ENCODE results near the gene ACOX2.
A peak's percentile ranks its signal among the peaks of the same experiment; 100 is the strongest.
"Not testable (repeated sequence)": the region's sequence is repeated elsewhere in the genome, so short reads cannot be mapped to it uniquely, and the experiment has no call there.

The ACOX2 gene

GRCh38 chr3:58537412-58538301 is 667 bp upstream of the ACOX2 start:
- DNase-seq (ENCODE audit: low spot score in 2 of 2), result no peak
- H3K4me3 ChIP-seq, result no peak overlapping the region
- no peaks in the 10 kb centered on the region for H3K36me3 ChIP-seq (replicated peaks)
- H3K4me1 ChIP-seq, result no peaks in the 10 kb centered on the region
- in situ Hi-C loops (cut with MboI; ENCODE audit: low sequenced_read_pairs), result loop anchor here (25.0 kb wide), 1 partner anchor 350 kb away; no protein-coding TSS in a partner anchor
- H3K9me3 ChIP-seq, result no peaks in the 10 kb centered on the region
- no peaks in the 10 kb centered on the region for H3K27me3 ChIP-seq (ENCODE audit: low read depth)

DNA sequence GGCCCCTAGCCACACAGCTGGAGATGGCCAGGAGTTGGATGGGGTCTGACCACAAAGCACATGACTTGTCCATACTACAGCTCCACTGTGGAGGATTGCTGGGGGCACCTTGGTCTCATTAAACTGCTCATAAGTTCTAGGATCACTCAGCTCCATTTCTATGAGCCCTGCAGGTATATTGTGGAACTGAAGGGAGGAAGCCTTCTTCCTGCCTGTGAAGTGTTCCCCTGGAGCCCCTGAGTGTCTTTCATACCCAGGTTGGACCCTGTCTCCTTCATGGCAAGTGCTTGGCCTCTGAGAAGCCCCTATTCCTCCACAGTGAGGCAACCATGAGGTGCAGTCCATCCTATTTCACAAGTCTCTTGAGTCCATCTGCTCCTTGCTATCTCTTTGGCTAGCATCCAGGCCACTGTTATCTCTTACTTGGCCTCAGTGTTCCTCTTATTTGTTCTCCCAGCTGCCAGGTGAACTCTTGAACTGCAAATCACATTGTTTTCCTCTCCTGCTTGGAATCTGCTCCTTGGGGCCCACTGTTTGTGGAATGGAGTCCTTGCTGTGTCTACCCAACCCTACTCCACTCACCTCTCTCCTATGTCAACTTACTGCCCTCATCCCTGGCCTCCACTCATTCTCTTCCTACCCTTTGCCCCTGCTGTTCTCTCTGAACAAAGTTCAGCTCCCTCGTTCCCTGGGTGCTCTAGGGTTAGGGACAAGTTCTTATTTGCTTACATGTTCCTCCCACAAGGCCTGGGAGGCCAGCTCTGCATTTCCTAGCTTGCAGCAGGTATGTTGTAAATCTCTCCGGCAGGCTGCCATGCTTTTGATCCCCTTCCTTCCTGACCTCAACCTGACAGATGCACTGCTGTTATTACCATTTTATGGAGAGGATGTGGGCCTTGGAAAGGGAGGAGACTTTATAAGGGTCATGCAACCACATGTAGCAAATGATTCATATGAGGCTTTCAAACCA is 1.2 kb downstream of the ACOX2 start:
- no peak overlapping the region for H3K4me3 ChIP-seq
- no peaks in the 10 kb centered on the region for H3K4me1 ChIP-seq
- no peak for DNase-seq (ENCODE audit: low spot score in 2 of 2)

DNA sequence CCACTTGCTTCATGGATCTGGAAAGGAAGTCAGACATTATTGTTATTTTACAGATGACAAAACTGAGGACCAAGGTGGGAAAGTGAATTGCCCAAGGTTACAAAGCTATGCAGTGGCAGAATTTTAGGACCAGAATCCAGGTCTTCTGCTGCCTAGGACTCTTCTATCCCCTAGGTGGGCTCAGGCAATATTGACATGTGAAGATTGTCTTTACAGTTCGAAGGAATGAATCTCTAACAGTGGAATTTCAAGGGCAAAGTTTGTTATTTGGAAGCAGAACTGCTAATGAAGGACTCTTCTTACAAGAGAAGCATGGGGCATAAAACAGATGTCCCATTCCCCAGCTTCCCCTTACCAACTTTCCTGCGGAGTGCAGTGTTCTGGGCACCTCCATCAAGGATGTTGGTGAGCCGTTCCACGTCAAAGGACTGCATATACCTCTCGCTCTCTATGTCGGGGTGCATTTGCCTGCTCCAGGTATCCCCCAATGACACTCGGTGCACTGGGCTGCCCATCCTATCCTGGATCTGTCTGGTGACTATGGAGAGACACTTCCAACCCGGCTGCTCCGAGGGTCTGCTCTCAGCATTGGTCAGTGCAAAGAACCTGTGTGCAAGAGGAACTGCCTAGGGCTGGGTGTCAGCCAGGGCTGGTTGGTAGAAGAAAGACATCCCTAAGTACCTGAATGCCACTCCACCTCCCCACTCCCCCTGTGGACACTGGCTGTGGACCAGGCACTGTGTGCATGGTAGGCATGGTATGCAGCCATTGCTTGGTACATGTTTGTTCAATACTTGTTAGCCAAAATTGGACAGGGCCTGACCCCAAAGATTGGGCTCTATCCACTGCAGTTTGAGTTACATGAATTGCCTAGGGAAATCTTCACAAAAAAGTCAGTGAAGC is 2.1 kb downstream of the ACOX2 start:
- no peaks in the 10 kb centered on the region for H3K27me3 ChIP-seq (ENCODE audit: low read depth)
- no peaks in the 10 kb centered on the region for H3K36me3 ChIP-seq (replicated peaks)
- no peak for DNase-seq (ENCODE audit: low spot score in 2 of 2)
- no peaks in the 10 kb centered on the region for H3K4me1 ChIP-seq
- no peaks in the 10 kb centered on the region for H3K9me3 ChIP-seq
- H3K4me3 ChIP-seq, result no peak overlapping the region
- in situ Hi-C loops (cut with MboI; ENCODE audit: low sequenced_read_pairs), result loop anchor here (25.0 kb wide), 1 partner anchor 348 kb away; no protein-coding TSS in a partner anchor

More for the DNA sequence above, 1.2 kb downstream of the ACOX2 start:
- H3K9me3 ChIP-seq, result no peaks in the 10 kb centered on the region
- no peaks in the 10 kb centered on the region for H3K27me3 ChIP-seq (ENCODE audit: low read depth)
- no peaks in the 10 kb centered on the region for H3K36me3 ChIP-seq (replicated peaks)
- in situ Hi-C loops (cut with MboI; ENCODE audit: low sequenced_read_pairs), result loop anchor here (25.0 kb wide), 1 partner anchor 349 kb away; no protein-coding TSS in a partner anchor

- Histone ChIP-seq H3K27me3 (ENCODE audit: low read depth) (no peaks in the 10 kb centered on the region), H3K4me3 (no peak overlapping the region), H3K4me1 (no peaks in the 10 kb centered on the region), H3K36me3 (replicated peaks) (no peaks in the 10 kb centered on the region), H3K9me3 (no peaks in the 10 kb centered on the region)
- in situ Hi-C loops (cut with MboI; ENCODE audit: low sequenced_read_pairs), result loop anchor here (25.0 kb wide), 1 partner anchor 346 kb away; no protein-coding TSS in a partner anchor
- peak; percentile 57 to 83 for DNase-seq (ENCODE audit: low spot score in 2 of 2)
These were observed 4.2 kb downstream of the ACOX2 start for GRCh38 chr3:58532794-58533220.

DNA sequence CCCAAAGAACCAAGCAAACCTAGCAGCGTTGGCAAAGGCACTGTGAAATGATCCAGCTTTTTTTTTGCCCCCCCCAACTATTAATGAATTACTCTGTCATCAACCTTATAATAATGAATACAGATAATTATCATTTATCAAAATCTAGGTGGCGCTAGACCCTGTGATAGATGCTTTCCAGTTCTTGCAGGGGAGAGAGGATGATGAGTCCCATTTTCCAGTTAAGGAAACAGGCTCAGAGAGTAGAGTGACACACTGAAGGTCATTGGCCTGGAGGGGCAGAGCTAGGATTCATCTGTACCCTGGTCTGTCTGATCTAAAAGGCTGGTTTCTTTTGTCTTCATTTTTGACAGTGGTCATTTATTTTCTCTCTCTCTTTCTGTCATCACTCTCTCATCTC is 5.0 kb downstream of the ACOX2 start:
- in situ Hi-C loops (cut with MboI; ENCODE audit: low sequenced_read_pairs), result loop anchor here (25.0 kb wide), 1 partner anchor 345 kb away; no protein-coding TSS in a partner anchor
- Histone ChIP-seq H3K9me3 (no peaks in the 10 kb centered on the region), H3K36me3 (replicated peaks) (no peaks in the 10 kb centered on the region), H3K4me3 (no peak overlapping the region), H3K4me1 (no peaks in the 10 kb centered on the region), H3K27me3 (ENCODE audit: low read depth) (no peaks in the 10 kb centered on the region)
- DNase-seq (ENCODE audit: low spot score in 2 of 2), result peak in 1 of 2 experiments; percentile 26

DNA sequence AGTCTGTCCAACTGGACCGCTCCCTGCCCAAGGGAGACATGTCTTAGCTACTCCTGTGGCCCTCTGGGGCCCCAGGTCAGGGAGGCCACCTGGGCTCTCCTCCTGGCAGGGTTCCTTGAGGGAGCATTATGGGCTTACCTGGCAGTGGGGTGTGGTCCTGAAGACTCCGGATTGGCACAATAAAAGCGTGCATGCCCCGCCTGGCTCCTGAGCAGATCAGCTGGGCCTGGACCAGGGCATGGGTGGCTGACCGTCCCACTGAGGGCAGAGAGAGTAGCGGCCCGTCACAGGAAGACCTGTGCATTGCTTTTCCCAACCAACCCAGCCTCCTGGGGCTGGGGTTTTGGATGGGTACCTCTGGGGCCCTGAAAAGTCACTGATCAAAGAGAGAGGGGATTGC is 5.4 kb downstream of the ACOX2 start:
- H3K36me3 ChIP-seq (replicated peaks), result no peaks in the 10 kb centered on the region
- no peak for DNase-seq (ENCODE audit: low spot score in 2 of 2)
- H3K27me3 ChIP-seq (ENCODE audit: low read depth), result no peaks in the 10 kb centered on the region
- in situ Hi-C loops (cut with MboI; ENCODE audit: low sequenced_read_pairs), result loop anchor here (25.0 kb wide), 1 partner anchor 344 kb away; no protein-coding TSS in a partner anchor
- no peaks in the 10 kb centered on the region for H3K4me1 ChIP-seq
- H3K4me3 ChIP-seq, result no peak overlapping the region
- no peaks in the 10 kb centered on the region for H3K9me3 ChIP-seq

DNA sequence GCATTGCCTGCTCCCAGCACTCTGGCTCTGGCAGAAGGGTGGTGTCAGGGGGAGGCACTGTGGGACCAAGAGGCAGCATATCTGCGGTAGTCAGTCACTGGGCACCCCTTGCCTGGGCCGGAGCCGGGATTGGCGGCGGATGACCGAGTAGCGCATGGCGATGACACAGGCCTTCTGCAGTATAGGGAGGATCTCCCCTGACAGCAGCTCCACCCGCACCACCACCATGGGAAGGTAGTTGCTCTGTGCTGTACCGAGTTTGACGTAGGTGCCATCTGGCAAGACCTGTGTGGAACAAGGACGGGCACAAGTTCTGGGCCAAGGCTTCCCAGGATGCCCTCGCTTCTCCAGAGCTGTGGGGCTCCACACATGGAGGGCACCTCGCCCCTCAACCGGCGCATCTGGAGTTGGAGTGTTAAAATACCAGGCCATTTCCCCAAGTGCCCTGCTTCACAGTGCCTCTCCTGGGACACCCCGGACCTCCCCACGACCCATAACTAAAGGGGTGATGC is 6.6 kb downstream of the ACOX2 start:
- in situ Hi-C loops (cut with MboI; ENCODE audit: low sequenced_read_pairs), result loop anchor here (25.0 kb wide), 1 partner anchor 343 kb away; no protein-coding TSS in a partner anchor
- DNase-seq (ENCODE audit: low spot score in 2 of 2), result no peak
- no peaks in the 10 kb centered on the region for H3K9me3 ChIP-seq

GRCh38 chr3:58529516-58530353 is 7.3 kb downstream of the ACOX2 start:
- Histone ChIP-seq H3K4me3 (no peak overlapping the region), H3K4me1 (no peaks in the 10 kb centered on the region), H3K9me3 (no peaks in the 10 kb centered on the region), H3K27me3 (ENCODE audit: low read depth) (no peaks in the 10 kb centered on the region), H3K36me3 (replicated peaks) (no peaks in the 10 kb centered on the region)
- in situ Hi-C loops (cut with MboI; ENCODE audit: low sequenced_read_pairs), result loop anchor here (25.0 kb wide), 1 partner anchor 342 kb away; no protein-coding TSS in a partner anchor
- peak; percentile 21 to 79 for DNase-seq (ENCODE audit: low spot score in 2 of 2)

More for the DNA sequence above, 6.6 kb downstream of the ACOX2 start:
- H3K4me3 ChIP-seq, result no peak overlapping the region
- no peaks in the 10 kb centered on the region for H3K27me3 ChIP-seq (ENCODE audit: low read depth)
- no peaks in the 10 kb centered on the region for H3K36me3 ChIP-seq (replicated peaks)
- no peaks in the 10 kb centered on the region for H3K4me1 ChIP-seq

- no peak for DNase-seq (ENCODE audit: low spot score in 2 of 2)
- no peak overlapping the region for H3K4me3 ChIP-seq
- no peaks in the 10 kb centered on the region for H3K9me3 ChIP-seq
- H3K36me3 ChIP-seq (replicated peaks), result no peaks in the 10 kb centered on the region
- in situ Hi-C loops (cut with MboI; ENCODE audit: low sequenced_read_pairs), result loop anchor here (25.0 kb wide), 1 partner anchor 341 kb away; no protein-coding TSS in a partner anchor
- no peaks in the 10 kb centered on the region for H3K4me1 ChIP-seq
- no peaks in the 10 kb centered on the region for H3K27me3 ChIP-seq (ENCODE audit: low read depth)
These were observed 8.4 kb downstream of the ACOX2 start for GRCh38 chr3:58528629-58529028.

GRCh38 chr3:58527440-58527839 is 9.6 kb downstream of the ACOX2 start:
- not testable (repeated sequence) for DNase-seq (ENCODE audit: low spot score in 2 of 2); H3K4me1 ChIP-seq; H3K36me3 ChIP-seq (replicated peaks); H3K9me3 ChIP-seq; H3K27me3 ChIP-seq (ENCODE audit: low read depth); H3K4me3 ChIP-seq
- in situ Hi-C loops (cut with MboI; ENCODE audit: low sequenced_read_pairs), result loop anchor here (25.0 kb wide), 1 partner anchor 340 kb away; no protein-coding TSS in a partner anchor

GRCh38 chr3:58526515-58526957 is 10.5 kb downstream of the ACOX2 start:
- H3K9me3 ChIP-seq, result no peaks in the 10 kb centered on the region
- H3K4me1 ChIP-seq, result peaks cover 5% of the 10 kb centered on the region; the same call in 1 of the 2 replicates
- no peaks in the 10 kb centered on the region for H3K36me3 ChIP-seq (replicated peaks)
- no peaks in the 10 kb centered on the region for H3K27me3 ChIP-seq (ENCODE audit: low read depth)
- in situ Hi-C loops (cut with MboI; ENCODE audit: low sequenced_read_pairs), result loop anchor here (25.0 kb wide), 1 partner anchor 339 kb away; no protein-coding TSS in a partner anchor
- H3K4me3 ChIP-seq, result no peak overlapping the region
- peak in 1 of 2 experiments; percentile 38 for DNase-seq (ENCODE audit: low spot score in 2 of 2)

All from HAP-1 (cell line).